SK-N-SH (cell line): Measurements from ENCODE around the gene TRIP6. TPM values are rescaled to one million over a fixed set of nuclear protein-coding genes. Genes with fewer than 3 reads are reported as not detected.
A peak's percentile ranks its signal among the peaks of the same experiment; 100 is the strongest.

Experiments used
- CTCF ChIA-PET: fragments of 300-600, 350-600 bp; formaldehyde crosslinking; extraction: SDS; loops from one replicate; lab custom pipeline; 2021; lab: Yijun Ruan, JAX
- POLR2A ChIA-PET: fragments of 350-600 bp; sonication (Branson Sonifier 250); formaldehyde crosslinking; extraction: SDS; loops from one replicate; lab custom pipeline; 2020; ENCODE audit warnings: antibody characterized with exemption, inconsistent platforms; lab: Yijun Ruan, JAX
- DNase-seq: peaks from one replicate; pipeline ENCODE4 v3.0.0; 2012
- H2AFZ ChIP-seq: fragments of 200-600 bp; sonication (generic); 2 replicates; pipeline ENCODE4 v1.8.1; 2016; ENCODE audit warnings: antibody characterized with exemption, mild to moderate bottlenecking, low read depth
- H3F3A ChIP-seq: fragments of 200-600 bp; sonication (generic); replicated peaks from 2 replicates; pipeline ENCODE3; 2016; ENCODE audit warnings: antibody characterized with exemption, mild to moderate bottlenecking; ENCODE audit not compliant: insufficient read depth
- H3K27ac ChIP-seq, 2 experiments: fragments of 200-500 bp in 1 of 2; fragments of 200-600 bp in 1 of 2; sonication (Bioruptor generic) in 1 of 2; sonication (generic), shearing (Covaris generic) in 1 of 2; 2 replicates each; pipeline versions ENCODE4 v1.5.1 to v1.6.1; 2014 to 2016; ENCODE audit warnings: low read depth in 2 of 2, inconsistent platforms in 1 of 2, low read length in 1 of 2, mild to moderate bottlenecking in 1 of 2, mixed read lengths in 1 of 2
- H3K27me3 ChIP-seq: fragments of 200-600 bp; sonication (generic), shearing (Covaris generic); 2 replicates; pipeline ENCODE4 v1.6.1; 2016; ENCODE audit warnings: mixed run types; ENCODE audit not compliant: insufficient read depth
- H3K36me3 ChIP-seq, 2 experiments: fragments of 200-500 bp in 1 of 2; fragments of 200-600 bp in 1 of 2; sonication (Bioruptor generic) in 1 of 2; sonication (generic) in 1 of 2; replicated peaks in 1 of 2; 2 replicates each; pipeline versions ENCODE3 to v1.5.1; 2014 to 2016; ENCODE audit warnings: low read length in 1 of 2, mild to moderate bottlenecking in 1 of 2; ENCODE audit not compliant: insufficient read depth in 2 of 2, control insufficient read depth in 1 of 2
- H3K4me1 ChIP-seq, 2 experiments: fragments of 200-500 bp in 1 of 2; fragments of 200-600 bp in 1 of 2; sonication (Bioruptor generic) in 1 of 2; sonication (generic), shearing (Covaris generic) in 1 of 2; 2 replicates each; pipeline versions ENCODE4 v1.5.1 to v1.6.1; 2014 to 2016; ENCODE audit warnings: low read depth in 1 of 2, low read length in 1 of 2, mixed run types in 1 of 2; ENCODE audit not compliant: insufficient read depth in 2 of 2, control insufficient read depth in 1 of 2
- H3K4me2 ChIP-seq: fragments of 200-600 bp; sonication (generic), shearing (Covaris generic); 2 replicates; pipeline ENCODE4 v1.6.1; 2017; ENCODE audit warnings: mixed run types
- H3K4me3 ChIP-seq, 2 experiments: fragments of 200-500 bp in 1 of 2; fragments of 200-600 bp in 1 of 2; sonication (Bioruptor generic) in 1 of 2; sonication (generic), shearing (Covaris generic) in 1 of 2; 2 replicates each; pipeline versions ENCODE4 v1.5.1 to v1.8.1; 2014 to 2016; ENCODE audit warnings: low read depth in 2 of 2, inconsistent platforms in 1 of 2, low read length in 1 of 2, mild to moderate bottlenecking in 1 of 2, mixed read lengths in 1 of 2, moderate library complexity in 1 of 2
- H3K79me2 ChIP-seq: fragments of 200-600 bp; sonication (generic); 2 replicates; pipeline ENCODE4 v1.8.1; 2017; ENCODE audit warnings: mild to moderate bottlenecking; ENCODE audit not compliant: insufficient read depth
- H3K9ac ChIP-seq: fragments of 200-600 bp; sonication (generic); 2 replicates; pipeline ENCODE4 v1.6.1; 2017; ENCODE audit warnings: mixed run types
- H3K9me2 ChIP-seq: fragments of 200-600 bp; sonication (generic); 2 replicates; pipeline ENCODE4 v1.6.1; 2017; ENCODE audit warnings: mixed run types
- H3K9me3 ChIP-seq: fragments of 200-600 bp; sonication (generic); 2 replicates; pipeline ENCODE4 v1.6.1; 2017; ENCODE audit warnings: mixed run types, mild to moderate bottlenecking, moderate library complexity
- H4K20me1 ChIP-seq: fragments of 200-600 bp; sonication (generic); 2 replicates; pipeline ENCODE4 v1.6.1; 2017; ENCODE audit warnings: mild to moderate bottlenecking, mixed run types; ENCODE audit not compliant: insufficient read depth
- CHD2 ChIP-seq: fragments of 150-350 bp; IDR thresholded peaks from 2 replicates; pipeline ENCODE4 v1.6.1; 2018; ENCODE audit warnings: low read length; ENCODE audit not compliant: partially characterized antibody
- ELF1 ChIP-seq: IDR thresholded peaks from 2 replicates; pipeline ENCODE4 v1.4.0; 2012
- EP300 ChIP-seq, 2 experiments: IDR thresholded peaks; 2 replicates each; pipeline versions ENCODE4 v1.4.0 to v1.6.1; 2012; ENCODE audit warnings: borderline replicate concordance in 1 of 2, low read depth in 1 of 2, low read length in 1 of 2
- FOXJ3 ChIP-seq: sonication (generic); formaldehyde crosslinking; IDR thresholded peaks from 2 replicates; pipeline ENCODE4 v1.5.1; 2020; ENCODE audit warnings: mild to moderate bottlenecking, missing genetic modification reagents
- JUND ChIP-seq: IDR thresholded peaks from 2 replicates; pipeline ENCODE4 v1.4.0; 2012
- MEF2A ChIP-seq: IDR thresholded peaks from 2 replicates; pipeline ENCODE4 v1.4.0; 2012; ENCODE audit warnings: low read depth, borderline replicate concordance
- MXI1 ChIP-seq: IDR thresholded peaks from 2 replicates; pipeline ENCODE4 v1.6.1; 2012; ENCODE audit warnings: mild to moderate bottlenecking, low read depth, low read length, improper control_type of control experiment
- NFIC ChIP-seq: IDR thresholded peaks from 2 replicates; pipeline ENCODE4 v1.4.0; 2012; ENCODE audit warnings: borderline replicate concordance
- PBX3 ChIP-seq: IDR thresholded peaks from 2 replicates; pipeline ENCODE4; 2012
- RAD21 ChIP-seq: IDR thresholded peaks from 2 replicates; pipeline ENCODE4 v1.6.1; 2012; ENCODE audit warnings: mild to moderate bottlenecking, low read length
- REST ChIP-seq: IDR thresholded peaks from 2 replicates; pipeline ENCODE4 v1.6.1; 2012; ENCODE audit warnings: mild to moderate bottlenecking, low read depth, low read length, moderate library complexity
- SIN3A ChIP-seq: IDR thresholded peaks from 2 replicates; pipeline ENCODE4 v1.6.1; 2012; ENCODE audit warnings: low read depth, mild to moderate bottlenecking, low read length, moderate library complexity, borderline replicate concordance
- SMC3 ChIP-seq: IDR thresholded peaks from 2 replicates; pipeline ENCODE4 v1.6.1; 2012; ENCODE audit warnings: low read depth, low read length, improper control_type of control experiment
- USF1 ChIP-seq: IDR thresholded peaks from 2 replicates; pipeline ENCODE4 v1.4.0; 2012; ENCODE audit warnings: low read depth, borderline replicate concordance
- WGBS: methylation state at CpG from one replicate; pipeline ENCODE4 v1.1.6; 2017; ENCODE audit warnings: low lambda C conversion rate; 5-methylcytosine and 5-hydroxymethylcytosine counted together
- polyA plus RNA-seq, 3 experiments: library from polyadenylated mRNA; depleted of rRNA; stranded (reverse); fragments of >200 nt; gene quantifications; 2 replicates each; pipeline ENCODE4 v1.2.3, GENCODE V29; 2012

TRIP6 gene
- polyA plus RNA-seq, 1 of the 3 experiments (the other 2 are of a cell fraction): 6.5 TPM

GRCh38 chr7:100867040-100867775 lies at the start of gene TRIP6 (continued):
- no peak for TF ChIP-seq REST
- no peak for TF ChIP-seq RAD21
- no peak for TF ChIP-seq NFIC
- TF ChIP-seq USF1: peak; percentile 89
- no peak for TF ChIP-seq MEF2A
- no peak for TF ChIP-seq SMC3
- TF ChIP-seq JUND: no peak; the same call in 1 of the 2 replicates
- TF ChIP-seq FOXJ3 (CRISPR knock-in tag): no peak

- Histone ChIP-seq H4K20me1 (no peaks in the 10 kb centered on the region), H3K27ac (no peak overlapping the region), H3K27me3 (no peaks in the 10 kb centered on the region), H3K9me3 (no peaks in the 10 kb centered on the region), H3K4me2 (no peak overlapping the region), H2AFZ (no peak overlapping the region), H3K79me2 (no peaks in the 10 kb centered on the region), H3F3A (no peaks in the 10 kb centered on the region), H3K4me1 (no peaks in the 10 kb centered on the region), H3K9me2 (no peaks in the 10 kb centered on the region), H3K4me3 (no peak overlapping the region), H3K36me3 (peaks cover 20 to 62% of the 10 kb centered on the region in 2 experiments), H3K9ac (no peak overlapping the region)
- DNase-seq: peak; percentile 36
- 98% methylated on average over 8 of the region's 9 CpGs for WGBS
- ChIA-PET POLR2A (no interaction called here), CTCF (interaction anchor here (0.6 to 11.8 kb wide), 7 partner anchors 9 to 113 kb away, joined by 3 to 84 read pairs (median 4); partner anchors contain the start of genes EPHB4, POP7 and SLC12A9)
- no peak for TF ChIP-seq ELF1
- no peak for TF ChIP-seq SMC3
- TF ChIP-seq MEF2A: no peak
- TF ChIP-seq CHD2: no peak
- no peak for TF ChIP-seq SIN3A
- no peak for TF ChIP-seq MXI1
- no peak for TF ChIP-seq PBX3
- TF ChIP-seq EP300 (IDR thresholded peaks at IDR 0.05; ENCODE audit: borderline replicate concordance in 1 of 2, low read depth in 1 of 2, low read length in 1 of 2): no peak
These were observed 48.8 kb upstream of the TRIP6 start for GRCh38 chr7:100818366-100818765.
